GM12878 (cell line): ENCODE measurements around the gene CDC14A. TPM values are rescaled to one million over a fixed set of nuclear protein-coding genes. Genes with fewer than 3 reads are reported as not detected.

Source experiments
- ATAC-seq: fragments of 200-7000 bp; cut with Tn5 transposase; 3 replicates; pipeline ENCODE4 v1.9.1; 2020; ENCODE audit warnings: mild to moderate bottlenecking, moderate library complexity
- BruUV-seq: library from RNA; stranded (reverse); fragments of 400-500 nt; replicated peaks from 2 replicates; lab custom pipeline; 2021; lab: Mats Ljungman, UMichigan
- CTCF ChIA-PET: fragments of 300-600 bp; sonication (Branson Sonifier 250); formaldehyde crosslinking; extraction: SDS; loops from one replicate; lab custom pipeline; 2021; ENCODE audit warnings: inconsistent platforms; lab: Yijun Ruan, JAX
- POLR2A ChIA-PET: fragments of 350-600 bp; formaldehyde crosslinking; extraction: SDS; loops from one replicate; lab custom pipeline; 2021; ENCODE audit warnings: inconsistent platforms; lab: Charles Lee
- RAD21 ChIA-PET: fragments of 300-600 bp; sonication (Branson Sonifier 250); formaldehyde crosslinking; loops from one replicate; lab custom pipeline; 2023; ENCODE audit warnings: antibody characterized with exemption; ENCODE audit not compliant: unreplicated experiment; lab: Charles Lee
- SMC1A ChIA-PET: fragments of 300-600 bp; sonication (Branson Sonifier 250); formaldehyde crosslinking; loops from one replicate; lab custom pipeline; 2023; ENCODE audit not compliant: unreplicated experiment, uncharacterized antibody; lab: Charles Lee
- DNase-seq: peaks from one replicate; pipeline ENCODE4 v3.0.0-alpha.2; 2011; ENCODE audit warnings: low read depth, low spot score
- FAIRE-seq: peaks from 3 replicates; lab custom pipeline; 2011; peaks lifted over from hg19 to GRCh38; lab: Jason Lieb, UNC
- H2AFZ ChIP-seq: 2 replicates; pipeline ENCODE4 v1.6.0; 2011; ENCODE audit warnings: low read depth, low read length, control low read depth; ENCODE audit not compliant: control insufficient read depth
- H3K27ac ChIP-seq: 2 replicates; pipeline ENCODE4 v1.5.1; 2011; ENCODE audit warnings: control low read depth; ENCODE audit not compliant: control insufficient read depth, insufficient read depth
- H3K27me3 ChIP-seq, 2 experiments: replicated peaks in 1 of 2; 2 replicates each; pipeline versions ENCODE4 v1.6.0 to v1.6.1; 2011; ENCODE audit warnings: low read length in 1 of 2; ENCODE audit not compliant: control insufficient read depth in 2 of 2, insufficient read depth in 2 of 2
- H3K36me3 ChIP-seq, 2 experiments: 2 replicates each; pipeline ENCODE4 v1.5.1; 2011; ENCODE audit warnings: low read length in 1 of 2; ENCODE audit not compliant: control insufficient read depth in 2 of 2, insufficient read depth in 2 of 2
- H3K4me1 ChIP-seq: 2 replicates; pipeline ENCODE4 v1.6.1; 2011; ENCODE audit warnings: mild to moderate bottlenecking, low read length, moderate library complexity, mixed read lengths; ENCODE audit not compliant: control insufficient read depth, insufficient read depth
- H3K4me2 ChIP-seq: 2 replicates; pipeline ENCODE4 v1.6.0; 2011; ENCODE audit warnings: control low read depth; ENCODE audit not compliant: control insufficient read depth, insufficient read depth
- H3K4me3 ChIP-seq: fragments of 200-600 bp; sonication (generic); 2 replicates; pipeline ENCODE4 v1.5.1; 2016
- H3K79me2 ChIP-seq: 2 replicates; pipeline ENCODE4 v1.6.0; 2011; ENCODE audit warnings: low read length; ENCODE audit not compliant: control insufficient read depth, insufficient read depth
- H3K9ac ChIP-seq: 2 replicates; pipeline ENCODE4 v1.8.0; 2011; ENCODE audit warnings: low read length, control low read depth, mixed read lengths; ENCODE audit not compliant: control insufficient read depth, insufficient read depth
- H3K9me3 ChIP-seq: replicated peaks from 3 replicates; pipeline ENCODE4 v1.5.1; 2011; ENCODE audit warnings: mild to moderate bottlenecking, low read length; ENCODE audit not compliant: control insufficient read depth, insufficient read depth
- H4K20me1 ChIP-seq: 2 replicates; pipeline ENCODE4 v1.6.0; 2011; ENCODE audit not compliant: control insufficient read depth, insufficient read depth
- CTCF ChIP-seq, 3 experiments: IDR thresholded peaks in 2 of 3; conservative IDR thresholded peaks in 1 of 3; 2 replicates each; pipeline ENCODE4 v1.5.1; 2011; ENCODE audit warnings: low read depth in 3 of 3, low read length in 3 of 3, mild to moderate bottlenecking in 3 of 3, control low read depth in 2 of 3, moderate library complexity in 2 of 3, inconsistent platforms in 1 of 3, mixed read lengths in 1 of 3; ENCODE audit not compliant: control insufficient read depth in 2 of 3, insufficient read depth in 1 of 3; ENCODE audit errors: extremely low read depth in 1 of 3
- DPF2 ChIP-seq: fragments of 450-650 bp; IDR thresholded peaks from 2 replicates; pipeline ENCODE4 v1.6.1; 2017; ENCODE audit warnings: mild to moderate bottlenecking
- E2F4 ChIP-seq: IDR thresholded peaks from 2 replicates; pipeline ENCODE4 v1.6.1; 2012; ENCODE audit warnings: low read depth, low read length, improper control_type of control experiment
- RAD21 ChIP-seq: IDR thresholded peaks from 2 replicates; pipeline ENCODE4 v1.6.1; 2011; ENCODE audit warnings: mild to moderate bottlenecking, low read depth, low read length, moderate library complexity; ENCODE audit not compliant: insufficient read depth
- RBBP5 ChIP-seq: fragments of 200-600 bp; sonication (generic); conservative IDR thresholded peaks from 2 replicates; pipeline ENCODE4 v1.6.1; 2016
- ZNF217 ChIP-seq: fragments of 450-650 bp; IDR thresholded peaks from 2 replicates; pipeline ENCODE4 v1.6.1; 2017; ENCODE audit warnings: antibody characterized with exemption, mild to moderate bottlenecking
- WGBS: methylation state at CpG from one replicate; pipeline ENCODE4 v1.1.6; 2016; ENCODE audit warnings: low lambda C conversion rate; ENCODE audit not compliant: insufficient replicate concordance, insufficient coverage; ENCODE audit errors: missing lambda C conversion rate; 5-methylcytosine and 5-hydroxymethylcytosine counted together
- in situ Hi-C: fragments of 300-500 bp; cut with MboI; formaldehyde crosslinking; loops from 9 replicates; pipeline ENCODE4 v1.14.3; 2018; ENCODE audit warnings: mixed read lengths
- intact Hi-C: fragments of 100-400 bp; cut with micrococcal nuclease; formaldehyde crosslinking; loops from one replicate; pipeline ENCODE4 v1.14.2; 2022; ENCODE audit not compliant: unreplicated experiment
- polyA plus RNA-seq, 11 experiments: library from polyadenylated mRNA; depleted of rRNA in 4 of 11; unstranded in 6 of 11; stranded (reverse) in 5 of 11; fragments of >200 nt; fragmentation: Nextera tagmentation in 4 of 11; fragmentation: Illumina TruSeq in 1 of 11; extraction: Ambion mirVana in 4 of 11; extraction: Trizol in 1 of 11; gene quantifications; 1 replicate in 1 of 11; 2 replicates in 10 of 11; pipeline versions ENCODE4 v1.2.1 to v1.2.3, GENCODE V29; 2011 to 2016; ENCODE audit warnings: inconsistent platforms in 2 of 11, missing spikeins in 2 of 11, low read depth in 1 of 11
- total RNA-seq, 4 experiments: library from RNA; depleted of rRNA in 3 of 4; stranded (reverse); fragments of >200 nt in 3 of 4; fragmentation: Illumina TruSeq in 1 of 4; extraction: Trizol in 1 of 4; gene quantifications; 2 replicates each; pipeline versions ENCODE4 v1.2.1 to v1.2.3, GENCODE V29; 2013 to 2021

CDC14A gene
- total and polyA plus RNA-seq, 10 of the 15 experiments (the other 5 are each of a cell fraction or from before 2014, with no cell fraction given), result 1.5 to 7.1 (median 5.5) TPM

GRCh38 chr1:100358210-100358609 is 5.9 kb downstream of the CDC14A start:
- H2AFZ ChIP-seq, result no peak overlapping the region
- H4K20me1 ChIP-seq, result no peaks in the 10 kb centered on the region
- ATAC-seq, result peak; percentile 57
- H3K27me3 ChIP-seq, result no peaks in the 10 kb centered on the region
- no peak overlapping the region for H3K9ac ChIP-seq
- in situ Hi-C loops, result no loop called here
- no peaks in the 10 kb centered on the region for H3K4me1 ChIP-seq
- no peak for TF ChIP-seq RBBP5
- no peak for TF ChIP-seq DPF2
- peak; percentile 47 to 57 (median 47); a peak in 5 of 6 replicates for TF ChIP-seq CTCF (IDR thresholded peaks at IDR 0.05 in 2 of 3, conservative IDR thresholded peaks at IDR 0.05 in 1 of 3; ENCODE audit: control insufficient read depth in 2 of 3, extremely low read depth in 1 of 3, insufficient read depth in 1 of 3, low read depth in 3 of 3, low read length in 3 of 3)
- no peak for TF ChIP-seq ZNF217
- TF ChIP-seq RAD21, result peak; percentile 48; the same call in 1 of the 2 replicates
- no peak for TF ChIP-seq E2F4
- H3K4me2 ChIP-seq, result no peak overlapping the region
- peaks cover 0 to 5% of the 10 kb centered on the region in 2 experiments; a peak in 1 of 4 replicates for H3K36me3 ChIP-seq
- BruUV-seq, result no TSS peak
- SMC1A ChIA-PET, result interaction anchor here (0.6 to 2.7 kb wide), 13 partner anchors 9 to 510 kb away, joined by 3 to 18 read pairs (median 3); partner anchors contain the start of gene RTCA
- peaks cover 1% of the 10 kb centered on the region for H3K79me2 ChIP-seq
- no peak overlapping the region for H3K27ac ChIP-seq
- no peak for FAIRE-seq
- no peak overlapping the region for H3K4me3 ChIP-seq
- CTCF ChIA-PET, result interaction anchor here (0.6 to 9.3 kb wide), 25 partner anchors 9 to 550 kb away, joined by 3 to 129 read pairs (median 4); partner anchors contain the start of gene DBT
- DNase-seq, result no peak
- POLR2A ChIA-PET, result interaction anchor here (0.6 to 1.2 kb wide), 2 partner anchors 22 to 36 kb away, joined by 3 read pairs; no protein-coding TSS in a partner anchor
- H3K9me3 ChIP-seq, result no peaks in the 10 kb centered on the region; the same call in 2 of the 3 replicates
- RAD21 ChIA-PET, result interaction anchor here (1.1 to 3.6 kb wide), 9 partner anchors 9 to 510 kb away, joined by 3 to 18 read pairs (median 5); partner anchors contain the start of genes DBT and RTCA
- 97% methylated on average over 2 of the region's 2 CpGs for WGBS
- intact Hi-C loops, result loop anchor here (10.0 kb wide), 1 partner anchor 553 kb away; no protein-coding TSS in a partner anchor
